LNCaP clone FGC (cell line): ENCODE data around the gene LIPI.

Experiments
- DNase-seq: peaks from one replicate; pipeline ENCODE4 v3.0.0-alpha.2; 2011; ENCODE audit warnings: low read depth
- H3K4me3 ChIP-seq: 2 replicates; pipeline ENCODE4 v1.5.1; 2011; ENCODE audit warnings: mild to moderate bottlenecking, low read depth, low read length, control low read depth
- TF ChIP-seq, protein P1 (sequence below): IDR thresholded peaks from 2 replicates; pipeline ENCODE4 v1.5.1; 2012; ENCODE audit warnings: mild to moderate bottlenecking; ENCODE audit not compliant: control insufficient read depth, insufficient read depth; ENCODE audit errors: extremely low read depth

LIPI gene

DNA sequence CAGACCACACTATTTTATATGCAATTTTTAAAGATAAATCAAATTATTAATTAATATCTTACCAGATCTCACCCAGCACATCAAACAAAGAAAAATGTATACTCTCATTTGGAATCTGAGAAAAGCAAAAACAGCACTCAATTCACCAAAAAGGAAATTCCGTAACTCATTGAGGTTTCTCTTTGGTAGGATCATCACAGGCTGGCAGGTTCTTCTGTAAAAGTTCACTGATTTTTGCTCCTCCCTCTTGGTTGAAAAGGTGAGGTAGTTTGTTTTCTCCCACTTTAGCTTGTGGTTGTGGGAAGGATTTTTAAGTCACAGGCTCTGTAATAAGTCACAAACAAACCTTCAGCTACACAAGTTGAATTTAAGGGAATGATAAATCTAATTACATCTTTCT is at the start of gene LIPI:
Gene LIPI, minus strand, starts transcription at position 218 of the 400 bp plus-strand sequence. Its CDS starts 110 bp downstream, at position 108.
- no peak within 1 kb of the TSS for H3K4me3 ChIP-seq
- DNase-seq = no peak
- TF ChIP-seq, protein P1, sequence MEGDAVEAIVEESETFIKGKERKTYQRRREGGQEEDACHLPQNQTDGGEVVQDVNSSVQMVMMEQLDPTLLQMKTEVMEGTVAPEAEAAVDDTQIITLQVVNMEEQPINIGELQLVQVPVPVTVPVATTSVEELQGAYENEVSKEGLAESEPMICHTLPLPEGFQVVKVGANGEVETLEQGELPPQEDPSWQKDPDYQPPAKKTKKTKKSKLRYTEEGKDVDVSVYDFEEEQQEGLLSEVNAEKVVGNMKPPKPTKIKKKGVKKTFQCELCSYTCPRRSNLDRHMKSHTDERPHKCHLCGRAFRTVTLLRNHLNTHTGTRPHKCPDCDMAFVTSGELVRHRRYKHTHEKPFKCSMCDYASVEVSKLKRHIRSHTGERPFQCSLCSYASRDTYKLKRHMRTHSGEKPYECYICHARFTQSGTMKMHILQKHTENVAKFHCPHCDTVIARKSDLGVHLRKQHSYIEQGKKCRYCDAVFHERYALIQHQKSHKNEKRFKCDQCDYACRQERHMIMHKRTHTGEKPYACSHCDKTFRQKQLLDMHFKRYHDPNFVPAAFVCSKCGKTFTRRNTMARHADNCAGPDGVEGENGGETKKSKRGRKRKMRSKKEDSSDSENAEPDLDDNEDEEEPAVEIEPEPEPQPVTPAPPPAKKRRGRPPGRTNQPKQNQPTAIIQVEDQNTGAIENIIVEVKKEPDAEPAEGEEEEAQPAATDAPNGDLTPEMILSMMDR = no peak

DNA sequence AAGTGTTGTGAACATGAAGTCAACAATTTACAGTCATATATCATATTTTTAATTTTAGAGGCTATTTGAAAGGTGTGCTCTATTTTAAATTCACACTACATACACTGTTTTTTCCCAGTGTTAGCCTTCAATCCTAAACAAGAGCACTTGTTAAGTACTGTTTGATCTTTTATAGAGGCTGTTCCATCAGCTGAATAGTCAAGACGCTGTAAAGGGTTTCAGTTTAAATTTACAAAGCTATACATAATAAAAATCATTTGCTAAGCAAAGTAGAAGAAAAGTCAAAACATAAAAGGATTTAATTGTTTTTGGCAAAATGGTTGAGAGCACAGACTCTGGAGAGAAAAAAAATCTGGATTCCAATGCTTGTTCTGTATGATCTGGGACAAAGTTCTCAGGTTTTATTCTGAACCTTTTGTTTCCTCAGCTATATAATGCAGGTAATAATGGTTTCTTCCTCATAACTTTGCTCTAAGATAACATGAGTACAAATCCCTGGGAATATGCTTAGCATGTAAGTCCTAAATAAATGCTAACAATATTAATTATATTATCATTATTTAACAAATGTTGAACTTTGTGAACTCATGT is 49.5 kb upstream of the LIPI start:
- TF ChIP-seq, protein P1 = no peak
- no peak for DNase-seq
- no peak overlapping the region for H3K4me3 ChIP-seq

DNA sequence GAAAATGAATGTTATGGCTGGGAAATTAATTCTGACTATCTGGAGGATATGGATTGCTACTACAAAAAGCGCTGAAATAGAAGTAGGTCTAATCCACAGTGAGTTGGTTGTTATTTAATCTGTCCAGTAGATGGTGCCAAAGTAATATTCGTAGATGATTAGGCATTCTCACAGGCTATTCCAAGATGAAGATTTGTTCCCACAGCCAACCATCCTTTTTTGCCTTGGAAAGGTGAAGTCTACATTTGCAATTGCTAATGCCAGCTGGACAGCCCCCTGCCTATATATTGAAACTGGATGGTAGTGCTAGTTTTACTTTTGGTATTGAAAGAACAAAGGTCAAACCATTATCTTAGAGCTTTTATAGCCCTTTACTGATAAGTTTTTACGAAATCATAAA is 49.0 kb upstream of the LIPI start:
- DNase-seq = peak; percentile 26
- no peak overlapping the region for H3K4me3 ChIP-seq
- TF ChIP-seq, protein P1 = peak; percentile 65

DNA sequence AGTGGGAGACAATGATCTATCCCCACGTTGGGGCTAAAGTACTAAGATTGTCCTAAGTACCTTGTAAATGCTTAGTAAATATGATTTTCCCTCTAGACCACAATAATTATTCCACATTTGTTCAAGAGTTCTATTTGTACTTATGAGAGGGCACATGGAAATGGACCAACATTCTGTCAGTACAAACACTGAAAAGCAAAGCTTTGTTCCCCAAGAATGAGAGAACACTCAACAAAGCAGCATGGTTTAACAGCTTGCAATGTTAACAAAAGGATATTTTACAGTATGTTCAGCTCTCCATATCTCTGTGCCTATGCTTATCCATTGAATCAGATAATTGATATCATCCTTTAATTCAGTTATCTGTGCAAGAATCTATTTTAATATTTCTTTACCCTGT is 40.6 kb upstream of the LIPI start:
- TF ChIP-seq, protein P1 = no peak
- no peak overlapping the region for H3K4me3 ChIP-seq
- no peak for DNase-seq

DNA sequence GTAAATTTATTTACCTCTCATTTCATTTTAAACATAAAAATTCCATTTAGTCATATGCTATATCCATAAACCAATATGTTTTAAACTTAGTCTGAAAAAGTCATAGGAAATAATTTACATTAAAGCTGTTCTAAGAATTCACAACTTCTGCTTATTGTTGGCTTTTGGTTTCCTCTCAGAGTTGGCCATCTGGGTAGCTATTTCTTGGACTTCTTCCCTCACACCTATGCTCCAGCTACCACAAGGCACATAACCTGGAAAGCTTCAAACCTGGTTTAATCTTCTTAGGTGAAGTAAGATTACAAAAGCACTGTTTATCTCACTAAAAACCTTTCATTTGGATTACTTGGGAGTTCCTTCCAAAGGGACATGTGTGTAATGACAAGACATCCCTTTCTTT is 35.0 kb upstream of the LIPI start:
- H3K4me3 ChIP-seq = no peak overlapping the region
- TF ChIP-seq, protein P1 = no peak
- DNase-seq = no peak

DNA sequence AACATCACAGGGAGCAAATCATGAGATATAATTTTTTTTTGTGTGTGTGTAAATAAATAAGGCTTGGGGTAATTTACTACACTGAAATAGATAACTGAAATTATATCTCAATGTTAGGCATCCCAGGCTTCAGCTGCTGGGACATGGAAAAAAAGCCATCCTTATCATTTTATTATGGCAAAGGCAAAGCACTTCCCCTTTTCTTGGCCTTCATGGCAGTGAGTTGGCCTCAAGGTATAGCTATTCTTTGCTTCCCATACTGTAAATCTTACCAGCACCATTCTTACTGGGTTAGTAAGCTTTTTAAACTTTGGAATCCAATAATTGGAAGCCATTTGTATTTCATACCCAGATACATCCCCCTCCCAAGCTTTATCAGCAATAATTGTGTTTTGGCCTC is 34.2 kb upstream of the LIPI start:
- H3K4me3 ChIP-seq = no peak overlapping the region
- DNase-seq = no peak
- TF ChIP-seq, protein P1 = no peak

DNA sequence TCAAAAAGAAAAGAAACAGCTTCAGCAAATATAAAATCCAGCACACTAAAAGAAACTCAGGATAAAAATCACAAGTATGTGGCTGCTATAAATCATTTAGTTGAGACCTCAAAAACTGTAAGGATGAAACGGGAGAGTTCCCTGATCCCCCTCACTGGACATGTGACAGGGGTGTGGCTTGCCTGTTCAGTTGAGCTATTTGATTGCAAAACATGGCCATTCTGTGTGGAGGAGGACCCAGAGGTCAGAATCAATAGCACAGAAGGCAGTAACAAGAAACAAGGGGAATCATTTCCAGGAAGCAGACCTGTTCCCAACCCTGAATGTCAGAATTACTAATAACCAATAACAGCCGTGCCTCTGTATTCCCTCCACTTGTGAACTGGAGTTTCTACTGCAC is 33.1 kb upstream of the LIPI start:
- H3K4me3 ChIP-seq = no peak overlapping the region
- TF ChIP-seq, protein P1 = no peak
- no peak for DNase-seq
